HL-60 (cell line): ENCODE data around the gene RFK.

ENCODE experiments used
- CTCF ChIP-seq: IDR thresholded peaks from one replicate; pipeline ENCODE4 v1.5.1; 2011; ENCODE audit warnings: low read length, control low read depth, inconsistent platforms; ENCODE audit not compliant: insufficient read depth
- GABPA ChIP-seq: IDR thresholded peaks from 2 replicates; pipeline ENCODE4 v1.6.1; 2012; ENCODE audit warnings: low read depth
- POLR2AphosphoS5 ChIP-seq: IDR thresholded peaks from 2 replicates; pipeline ENCODE4 v1.6.1; 2012; ENCODE audit warnings: low read depth

- TF ChIP-seq CTCF (no peak), POLR2AphosphoS5 (no peak), GABPA (no peak)
These were observed 23.2 kb upstream of the RFK start for GRCh38 chr9:76417394-76417793.
